ENCODE data around the gene TKFC. TPM values are rescaled to one million over a fixed set of nuclear protein-coding genes. Genes with fewer than 3 reads are reported as not detected.

The TKFC gene
- total and polyA plus RNA-seq, 9 of the 15 experiments (the other 6 are each of a cell fraction or from before 2014, with no cell fraction given): 2.0 to 61.7 (median 28.5) TPM

- no peak for TF ChIP-seq ZNF224 (CRISPR knock-in tag; IDR thresholded peaks at IDR 0.05)
- TF ChIP-seq GATAD2A (IDR thresholded peaks at IDR 0.05): 0 out of 2 replicates have a peak, but pooled peaks have one; percentile 73
- peak; percentile 60 for TF ChIP-seq U2AF1 (optimal IDR thresholded peaks at IDR 0.05; ENCODE audit: low read depth, low read length)
- no peak for TF ChIP-seq NFE2L1 (tag; IDR thresholded peaks at IDR 0.05; ENCODE audit: borderline replicate concordance, low read depth)
- TF ChIP-seq NFATC3 (IDR thresholded peaks at IDR 0.05): no peak
- TF ChIP-seq BACH1 (tag; IDR thresholded peaks at IDR 0.05): no peak
- TF ChIP-seq, protein P1, sequence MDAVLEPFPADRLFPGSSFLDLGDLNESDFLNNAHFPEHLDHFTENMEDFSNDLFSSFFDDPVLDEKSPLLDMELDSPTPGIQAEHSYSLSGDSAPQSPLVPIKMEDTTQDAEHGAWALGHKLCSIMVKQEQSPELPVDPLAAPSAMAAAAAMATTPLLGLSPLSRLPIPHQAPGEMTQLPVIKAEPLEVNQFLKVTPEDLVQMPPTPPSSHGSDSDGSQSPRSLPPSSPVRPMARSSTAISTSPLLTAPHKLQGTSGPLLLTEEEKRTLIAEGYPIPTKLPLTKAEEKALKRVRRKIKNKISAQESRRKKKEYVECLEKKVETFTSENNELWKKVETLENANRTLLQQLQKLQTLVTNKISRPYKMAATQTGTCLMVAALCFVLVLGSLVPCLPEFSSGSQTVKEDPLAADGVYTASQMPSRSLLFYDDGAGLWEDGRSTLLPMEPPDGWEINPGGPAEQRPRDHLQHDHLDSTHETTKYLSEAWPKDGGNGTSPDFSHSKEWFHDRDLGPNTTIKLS (IDR thresholded peaks at IDR 0.05; ENCODE audit: borderline replicate concordance, low read depth): peak; percentile 96
- peak in 1 of 2 experiments; percentile 86; a peak in 2 of 4 replicates for TF ChIP-seq HDAC1 (IDR thresholded peaks at IDR 0.05)
- no peak for TF ChIP-seq ZNF253 (CRISPR knock-in tag; conservative IDR thresholded peaks at IDR 0.05)
- no peak for TF ChIP-seq SMARCB1 (IDR thresholded peaks at IDR 0.05; ENCODE audit: insufficient read length, low read depth)
- no peak for TF ChIP-seq ZNF696 (CRISPR knock-in tag; conservative IDR thresholded peaks at IDR 0.05)
- no peak for TF ChIP-seq NR3C1 (CRISPR knock-in tag; IDR thresholded peaks at IDR 0.05)
- no peak for TF ChIP-seq HDGF (IDR thresholded peaks at IDR 0.05)
- TF ChIP-seq RNF219 (CRISPR knock-in tag; IDR thresholded peaks at IDR 0.05): no peak
- TF ChIP-seq ZNF79 (CRISPR knock-in tag; IDR thresholded peaks at IDR 0.05; ENCODE audit: low read depth): no peak
- TF ChIP-seq COPS2 (conservative IDR thresholded peaks at IDR 0.05): no peak
- no peak for TF ChIP-seq POU5F1 (IDR thresholded peaks at IDR 0.05; ENCODE audit: borderline replicate concordance, low read depth, low read length, partially characterized antibody)
- no peak for TF ChIP-seq HEY1 (CRISPR knock-in tag; IDR thresholded peaks at IDR 0.05; ENCODE audit: borderline replicate concordance)
- TF ChIP-seq IRF9 (tag; IDR thresholded peaks at IDR 0.05): no peak
- TF ChIP-seq TEAD4 (IDR thresholded peaks at IDR 0.05; ENCODE audit: low read length): no peak
- TF ChIP-seq TEAD4 (CRISPR knock-in tag; IDR thresholded peaks at IDR 0.05; ENCODE audit: borderline replicate concordance): no peak
- TF ChIP-seq NEUROD1 (IDR thresholded peaks at IDR 0.05; ENCODE audit: borderline replicate concordance, low read depth, low read length, partially characterized antibody): peak; percentile 40
- TF ChIP-seq SREBF1 (IDR thresholded peaks at IDR 0.05; ENCODE audit: borderline replicate concordance, low read depth, low read length): no peak
- no peak for TF ChIP-seq PTTG1 (tag; IDR thresholded peaks at IDR 0.05; ENCODE audit: low read depth)
- TF ChIP-seq SLC30A9 (CRISPR knock-in tag; IDR thresholded peaks at IDR 0.05): no peak
Measured at GRCh38 chr11:61332797-61333549, at the start of gene TKFC, which contains the start of gene DDB1 (continued).

Data from K562 (cell line).